ENCODE results near the gene NCBP3. TPM values are rescaled to one million over a fixed set of nuclear protein-coding genes. Genes with fewer than 3 reads are reported as not detected.

Gene NCBP3
- total and polyA plus RNA-seq, 9 of the 15 experiments (the other 6 are each of a cell fraction or from before 2014, with no cell fraction given) = 3.1 to 25.5 (median 20.5) TPM

DNA sequence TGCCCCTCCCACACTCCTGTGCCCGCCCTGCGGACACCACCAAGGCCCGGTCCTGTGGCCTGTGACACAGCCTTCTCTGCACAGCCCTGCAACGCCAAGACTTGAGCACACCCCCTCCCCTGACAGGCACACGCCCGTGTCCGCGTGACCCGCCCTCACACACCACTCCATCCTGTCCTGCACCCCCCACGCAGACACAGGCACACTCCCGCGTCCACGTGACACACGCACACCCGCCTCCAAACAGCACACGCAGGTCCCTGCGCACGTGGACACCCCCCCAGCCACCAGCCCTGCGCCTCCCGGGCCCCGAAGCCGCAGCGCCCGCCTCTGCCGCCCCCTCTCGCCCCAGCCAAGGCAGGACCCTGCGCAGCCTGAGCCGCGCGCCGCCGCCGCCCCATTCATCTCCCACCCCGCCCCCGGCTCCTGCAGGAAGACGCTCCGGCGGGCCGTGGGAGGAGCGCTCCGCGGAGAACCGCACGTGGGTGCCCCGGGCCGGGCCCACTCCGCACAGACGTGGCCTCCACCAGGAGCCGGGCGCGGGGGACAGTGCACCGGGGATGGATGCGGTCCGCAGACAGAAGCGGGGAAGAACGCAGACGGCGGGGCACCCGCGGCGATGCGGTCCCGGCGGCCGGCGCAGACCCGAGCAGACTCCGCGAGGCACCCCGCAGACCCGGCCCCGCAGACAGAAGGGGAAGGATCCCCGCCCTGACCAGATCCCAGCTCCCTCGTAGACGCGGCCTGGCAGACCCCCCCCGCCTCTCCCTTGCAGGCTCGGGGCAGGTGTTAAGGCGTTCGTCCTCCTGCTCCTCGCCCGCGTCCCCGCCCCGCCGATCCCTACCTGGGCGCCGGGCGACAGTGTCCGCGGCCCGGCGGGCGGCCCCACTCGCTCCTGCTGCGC lies 46.3 kb upstream of the NCBP3 start (continued):
- TF ChIP-seq, protein P1, sequence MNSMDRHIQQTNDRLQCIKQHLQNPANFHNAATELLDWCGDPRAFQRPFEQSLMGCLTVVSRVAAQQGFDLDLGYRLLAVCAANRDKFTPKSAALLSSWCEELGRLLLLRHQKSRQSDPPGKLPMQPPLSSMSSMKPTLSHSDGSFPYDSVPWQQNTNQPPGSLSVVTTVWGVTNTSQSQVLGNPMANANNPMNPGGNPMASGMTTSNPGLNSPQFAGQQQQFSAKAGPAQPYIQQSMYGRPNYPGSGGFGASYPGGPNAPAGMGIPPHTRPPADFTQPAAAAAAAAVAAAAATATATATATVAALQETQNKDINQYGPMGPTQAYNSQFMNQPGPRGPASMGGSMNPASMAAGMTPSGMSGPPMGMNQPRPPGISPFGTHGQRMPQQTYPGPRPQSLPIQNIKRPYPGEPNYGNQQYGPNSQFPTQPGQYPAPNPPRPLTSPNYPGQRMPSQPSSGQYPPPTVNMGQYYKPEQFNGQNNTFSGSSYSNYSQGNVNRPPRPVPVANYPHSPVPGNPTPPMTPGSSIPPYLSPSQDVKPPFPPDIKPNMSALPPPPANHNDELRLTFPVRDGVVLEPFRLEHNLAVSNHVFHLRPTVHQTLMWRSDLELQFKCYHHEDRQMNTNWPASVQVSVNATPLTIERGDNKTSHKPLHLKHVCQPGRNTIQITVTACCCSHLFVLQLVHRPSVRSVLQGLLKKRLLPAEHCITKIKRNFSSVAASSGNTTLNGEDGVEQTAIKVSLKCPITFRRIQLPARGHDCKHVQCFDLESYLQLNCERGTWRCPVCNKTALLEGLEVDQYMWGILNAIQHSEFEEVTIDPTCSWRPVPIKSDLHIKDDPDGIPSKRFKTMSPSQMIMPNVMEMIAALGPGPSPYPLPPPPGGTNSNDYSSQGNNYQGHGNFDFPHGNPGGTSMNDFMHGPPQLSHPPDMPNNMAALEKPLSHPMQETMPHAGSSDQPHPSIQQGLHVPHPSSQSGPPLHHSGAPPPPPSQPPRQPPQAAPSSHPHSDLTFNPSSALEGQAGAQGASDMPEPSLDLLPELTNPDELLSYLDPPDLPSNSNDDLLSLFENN (IDR thresholded peaks at IDR 0.05; ENCODE audit: low read depth in 2 of 2, low read length in 2 of 2) = no peak
- TF ChIP-seq CBX5 (IDR thresholded peaks at IDR 0.05; ENCODE audit: borderline replicate concordance, low read depth) = no peak
- TF ChIP-seq HMGN3 (IDR thresholded peaks at IDR 0.05; ENCODE audit: borderline replicate concordance, extremely low read depth, insufficient read length, low read depth, low read length) = peak; percentile 42
- TF ChIP-seq TAF7 (tag; IDR thresholded peaks at IDR 0.05) = no peak
- TF ChIP-seq, protein P2, sequence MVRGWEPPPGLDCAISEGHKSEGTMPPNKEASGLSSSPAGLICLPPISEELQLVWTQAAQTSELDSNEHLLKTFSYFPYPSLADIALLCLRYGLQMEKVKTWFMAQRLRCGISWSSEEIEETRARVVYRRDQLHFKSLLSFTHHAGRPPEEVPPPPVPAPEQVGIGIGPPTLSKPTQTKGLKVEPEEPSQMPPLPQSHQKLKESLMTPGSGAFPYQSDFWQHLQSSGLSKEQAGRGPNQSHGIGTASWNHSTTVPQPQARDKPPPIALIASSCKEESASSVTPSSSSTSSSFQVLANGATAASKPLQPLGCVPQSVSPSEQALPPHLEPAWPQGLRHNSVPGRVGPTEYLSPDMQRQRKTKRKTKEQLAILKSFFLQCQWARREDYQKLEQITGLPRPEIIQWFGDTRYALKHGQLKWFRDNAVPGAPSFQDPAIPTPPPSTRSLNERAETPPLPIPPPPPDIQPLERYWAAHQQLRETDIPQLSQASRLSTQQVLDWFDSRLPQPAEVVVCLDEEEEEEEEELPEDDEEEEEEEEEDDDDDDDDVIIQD (CRISPR knock-in tag; IDR thresholded peaks at IDR 0.05) = no peak
- no peak for TF ChIP-seq CSDE1 (IDR thresholded peaks at IDR 0.05)
- TF ChIP-seq ZNF24 (IDR thresholded peaks at IDR 0.05) = no peak
- TF ChIP-seq, protein P3, sequence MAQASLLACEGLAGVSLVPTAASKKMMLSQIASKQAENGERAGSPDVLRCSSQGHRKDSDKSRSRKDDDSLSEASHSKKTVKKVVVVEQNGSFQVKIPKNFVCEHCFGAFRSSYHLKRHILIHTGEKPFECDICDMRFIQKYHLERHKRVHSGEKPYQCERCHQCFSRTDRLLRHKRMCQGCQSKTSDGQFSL (CRISPR knock-in tag; IDR thresholded peaks at IDR 0.05) = peak; percentile 97
- TF ChIP-seq, protein P3 (tag; IDR thresholded peaks at IDR 0.05) = peak in 1 of 2 experiments; percentile 83; a peak in 2 of 4 replicates
- TF ChIP-seq, protein P4, sequence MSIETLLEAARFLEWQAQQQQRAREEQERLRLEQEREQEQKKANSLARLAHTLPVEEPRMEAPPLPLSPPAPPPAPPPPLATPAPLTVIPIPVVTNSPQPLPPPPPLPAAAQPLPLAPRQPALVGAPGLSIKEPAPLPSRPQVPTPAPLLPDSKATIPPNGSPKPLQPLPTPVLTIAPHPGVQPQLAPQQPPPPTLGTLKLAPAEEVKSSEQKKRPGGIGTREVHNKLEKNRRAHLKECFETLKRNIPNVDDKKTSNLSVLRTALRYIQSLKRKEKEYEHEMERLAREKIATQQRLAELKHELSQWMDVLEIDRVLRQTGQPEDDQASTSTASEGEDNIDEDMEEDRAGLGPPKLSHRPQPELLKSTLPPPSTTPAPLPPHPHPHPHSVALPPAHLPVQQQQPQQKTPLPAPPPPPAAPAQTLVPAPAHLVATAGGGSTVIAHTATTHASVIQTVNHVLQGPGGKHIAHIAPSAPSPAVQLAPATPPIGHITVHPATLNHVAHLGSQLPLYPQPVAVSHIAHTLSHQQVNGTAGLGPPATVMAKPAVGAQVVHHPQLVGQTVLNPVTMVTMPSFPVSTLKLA (conservative IDR thresholded peaks at IDR 0.05) = peak; percentile 94 to 96
- TF ChIP-seq MTF1 (CRISPR knock-in tag; IDR thresholded peaks at IDR 0.05; ENCODE audit: borderline replicate concordance) = no peak
- TF ChIP-seq, protein P5, sequence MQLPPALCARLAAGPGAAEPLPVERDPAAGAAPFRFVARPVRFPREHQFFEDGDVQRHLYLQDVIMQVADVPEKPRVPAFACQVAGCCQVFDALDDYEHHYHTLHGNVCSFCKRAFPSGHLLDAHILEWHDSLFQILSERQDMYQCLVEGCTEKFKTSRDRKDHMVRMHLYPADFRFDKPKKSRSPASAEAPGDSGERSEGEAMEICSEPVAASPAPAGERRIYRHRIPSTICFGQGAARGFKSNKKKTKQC (CRISPR knock-in tag; IDR thresholded peaks at IDR 0.05) = 0 out of 2 replicates have a peak, but pooled peaks have one; percentile 53
- no peak for TF ChIP-seq EP300 (IDR thresholded peaks at IDR 0.05; ENCODE audit: low read length)
- TF ChIP-seq, protein P6, sequence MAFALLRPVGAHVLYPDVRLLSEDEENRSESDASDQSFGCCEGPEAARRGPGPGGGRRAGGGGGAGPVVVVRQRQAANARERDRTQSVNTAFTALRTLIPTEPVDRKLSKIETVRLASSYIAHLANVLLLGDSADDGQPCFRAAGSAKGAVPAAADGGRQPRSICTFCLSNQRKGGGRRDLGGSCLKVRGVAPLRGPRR (CRISPR knock-in tag; IDR thresholded peaks at IDR 0.05) = no peak
- TF ChIP-seq PPARD (CRISPR knock-in tag; IDR thresholded peaks at IDR 0.05) = no peak
- no peak for TF ChIP-seq CAMTA2 (CRISPR knock-in tag; conservative IDR thresholded peaks at IDR 0.05)
- TF ChIP-seq ZNF444 (CRISPR knock-in tag; IDR thresholded peaks at IDR 0.05) = no peak
